Measurements from ENCODE around the gene XPR1. TPM values are rescaled to one million over a fixed set of nuclear protein-coding genes. Genes with fewer than 3 reads are reported as not detected.

Gene XPR1
- total and polyA plus RNA-seq, 10 of the 15 experiments (the other 5 are each of a cell fraction or from before 2014, with no cell fraction given) = 1.1 to 33.9 (median 11.3) TPM

- TF ChIP-seq RAD51 (IDR thresholded peaks at IDR 0.05) (no peak), SREBF2 (IDR thresholded peaks at IDR 0.05; ENCODE audit: low read length) (no peak), SRF (IDR thresholded peaks at IDR 0.05; ENCODE audit: low read depth in 2 of 2, low read length in 2 of 2) (no peak)
- TF ChIP-seq, protein P1, sequence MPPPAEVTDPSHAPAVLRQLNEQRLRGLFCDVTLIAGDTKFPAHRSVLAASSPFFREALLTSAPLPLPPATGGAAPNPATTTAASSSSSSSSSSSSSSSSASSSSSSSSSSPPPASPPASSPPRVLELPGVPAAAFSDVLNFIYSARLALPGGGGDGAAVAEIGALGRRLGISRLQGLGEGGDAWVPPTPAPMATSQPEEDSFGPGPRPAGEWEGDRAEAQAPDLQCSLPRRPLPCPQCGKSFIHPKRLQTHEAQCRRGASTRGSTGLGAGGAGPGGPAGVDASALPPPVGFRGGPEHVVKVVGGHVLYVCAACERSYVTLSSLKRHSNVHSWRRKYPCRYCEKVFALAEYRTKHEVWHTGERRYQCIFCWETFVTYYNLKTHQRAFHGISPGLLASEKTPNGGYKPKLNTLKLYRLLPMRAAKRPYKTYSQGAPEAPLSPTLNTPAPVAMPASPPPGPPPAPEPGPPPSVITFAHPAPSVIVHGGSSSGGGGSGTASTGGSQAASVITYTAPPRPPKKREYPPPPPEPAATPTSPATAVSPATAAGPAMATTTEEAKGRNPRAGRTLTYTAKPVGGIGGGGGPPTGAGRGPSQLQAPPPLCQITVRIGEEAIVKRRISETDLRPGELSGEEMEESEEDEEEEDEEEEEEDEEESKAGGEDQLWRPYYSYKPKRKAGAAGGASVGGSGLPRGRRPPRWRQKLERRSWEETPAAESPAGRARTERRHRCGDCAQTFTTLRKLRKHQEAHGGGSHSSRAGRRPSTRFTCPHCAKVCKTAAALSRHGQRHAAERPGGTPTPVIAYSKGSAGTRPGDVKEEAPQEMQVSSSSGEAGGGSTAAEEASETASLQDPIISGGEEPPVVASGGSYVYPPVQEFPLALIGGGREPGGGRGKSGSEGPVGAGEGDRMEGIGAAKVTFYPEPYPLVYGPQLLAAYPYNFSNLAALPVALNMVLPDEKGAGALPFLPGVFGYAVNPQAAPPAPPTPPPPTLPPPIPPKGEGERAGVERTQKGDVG (CRISPR knock-in tag; IDR thresholded peaks at IDR 0.05) = no peak
- TF ChIP-seq, protein P2, sequence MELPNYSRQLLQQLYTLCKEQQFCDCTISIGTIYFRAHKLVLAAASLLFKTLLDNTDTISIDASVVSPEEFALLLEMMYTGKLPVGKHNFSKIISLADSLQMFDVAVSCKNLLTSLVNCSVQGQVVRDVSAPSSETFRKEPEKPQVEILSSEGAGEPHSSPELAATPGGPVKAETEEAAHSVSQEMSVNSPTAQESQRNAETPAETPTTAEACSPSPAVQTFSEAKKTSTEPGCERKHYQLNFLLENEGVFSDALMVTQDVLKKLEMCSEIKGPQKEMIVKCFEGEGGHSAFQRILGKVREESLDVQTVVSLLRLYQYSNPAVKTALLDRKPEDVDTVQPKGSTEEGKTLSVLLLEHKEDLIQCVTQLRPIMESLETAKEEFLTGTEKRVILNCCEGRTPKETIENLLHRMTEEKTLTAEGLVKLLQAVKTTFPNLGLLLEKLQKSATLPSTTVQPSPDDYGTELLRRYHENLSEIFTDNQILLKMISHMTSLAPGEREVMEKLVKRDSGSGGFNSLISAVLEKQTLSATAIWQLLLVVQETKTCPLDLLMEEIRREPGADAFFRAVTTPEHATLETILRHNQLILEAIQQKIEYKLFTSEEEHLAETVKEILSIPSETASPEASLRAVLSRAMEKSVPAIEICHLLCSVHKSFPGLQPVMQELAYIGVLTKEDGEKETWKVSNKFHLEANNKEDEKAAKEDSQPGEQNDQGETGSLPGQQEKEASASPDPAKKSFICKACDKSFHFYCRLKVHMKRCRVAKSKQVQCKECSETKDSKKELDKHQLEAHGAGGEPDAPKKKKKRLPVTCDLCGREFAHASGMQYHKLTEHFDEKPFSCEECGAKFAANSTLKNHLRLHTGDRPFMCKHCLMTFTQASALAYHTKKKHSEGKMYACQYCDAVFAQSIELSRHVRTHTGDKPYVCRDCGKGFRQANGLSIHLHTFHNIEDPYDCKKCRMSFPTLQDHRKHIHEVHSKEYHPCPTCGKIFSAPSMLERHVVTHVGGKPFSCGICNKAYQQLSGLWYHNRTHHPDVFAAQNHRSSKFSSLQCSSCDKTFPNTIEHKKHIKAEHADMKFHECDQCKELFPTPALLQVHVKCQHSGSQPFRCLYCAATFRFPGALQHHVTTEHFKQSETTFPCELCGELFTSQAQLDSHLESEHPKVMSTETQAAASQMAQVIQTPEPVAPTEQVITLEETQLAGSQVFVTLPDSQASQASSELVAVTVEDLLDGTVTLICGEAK (IDR thresholded peaks at IDR 0.05; ENCODE audit: borderline replicate concordance) = no peak
These were observed 267.4 kb downstream of the XPR1 start (continued) for GRCh38 chr1:180899262-180899661.
